ENCODE measurements around the gene IGIP.
A peak's percentile ranks its signal among the peaks of the same experiment; 100 is the strongest.

Gene IGIP

DNA sequence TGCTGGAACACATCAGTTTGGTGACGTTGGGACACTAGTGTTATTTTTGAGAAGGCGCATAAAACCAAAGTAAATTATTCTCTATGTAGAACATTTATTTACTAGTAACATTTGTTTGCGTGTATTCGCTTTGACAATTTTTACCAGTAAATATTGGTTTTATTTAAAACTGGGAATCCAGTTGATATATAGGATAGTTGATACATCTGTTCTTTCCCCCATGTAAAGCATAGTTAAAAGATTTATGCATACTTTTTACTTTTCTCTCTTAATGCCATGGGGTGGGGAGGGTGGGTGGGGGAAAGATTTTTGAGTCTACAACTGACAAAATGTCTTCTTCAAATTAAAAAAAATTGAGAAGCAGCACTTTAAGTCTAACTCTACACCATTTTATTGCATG is at the start of gene IGIP:
Gene IGIP (plus strand): TSS at position 301 of the 400 bp plus-strand sequence. CDS start 2,540 bp downstream, outside the sequence.
- no peak for DNase-seq

DNA sequence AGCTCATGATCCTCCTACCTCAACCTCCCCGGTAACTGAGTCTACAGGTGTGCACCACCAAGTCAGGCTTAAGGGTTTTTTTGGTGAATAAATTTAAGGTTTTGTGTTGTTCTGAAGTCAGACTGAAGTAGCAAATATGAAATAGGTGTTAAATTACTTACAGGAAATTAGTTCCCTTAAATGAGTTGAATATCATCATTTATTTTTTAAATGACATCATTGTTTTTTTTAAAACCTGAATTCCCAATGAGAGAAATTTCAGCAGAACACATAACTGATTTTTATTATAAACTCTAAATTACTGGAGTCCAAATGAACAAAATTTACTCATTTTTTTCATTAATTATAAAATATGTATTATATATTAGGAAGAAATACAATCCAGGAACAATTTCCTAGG is 49.6 kb upstream of the IGIP start:
- no peak for DNase-seq

DNA sequence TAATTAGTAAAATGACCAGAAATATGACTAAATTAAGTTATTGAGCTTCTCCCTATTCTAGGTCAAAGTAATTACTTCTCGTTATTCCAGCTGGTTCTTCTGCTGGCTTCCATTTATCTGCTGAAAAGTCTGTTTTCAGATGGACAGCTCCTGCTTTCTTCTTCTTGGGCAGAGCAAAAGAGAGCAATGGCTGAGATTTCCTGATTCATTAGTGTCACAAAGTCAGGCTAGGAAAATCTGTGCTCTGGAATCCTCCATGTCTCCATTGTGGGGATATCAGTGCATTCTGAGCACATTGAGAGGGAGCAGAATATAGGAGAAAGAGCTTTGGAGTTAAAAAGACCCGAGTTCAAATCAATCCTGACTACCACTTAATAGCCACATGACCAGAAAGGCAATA is 48.9 kb upstream of the IGIP start:
- DNase-seq: no peak

- no peak for DNase-seq
Measured at GRCh38 chr5:140083120-140083519, 42.6 kb upstream of the IGIP start.

GRCh38 chr5:140083650-140084049 is 42.1 kb upstream of the IGIP start:
- DNase-seq: no peak

GRCh38 chr5:140084541-140084940 is 41.2 kb upstream of the IGIP start:
- DNase-seq: no peak

- no peak for DNase-seq
Measured at GRCh38 chr5:140090251-140090650, 35.5 kb upstream of the IGIP start.

- no peak for DNase-seq
Measured at GRCh38 chr5:140093179-140093578, 32.6 kb upstream of the IGIP start.

- no peak for DNase-seq
Measured at GRCh38 chr5:140093866-140094265, 31.9 kb upstream of the IGIP start.

DNA sequence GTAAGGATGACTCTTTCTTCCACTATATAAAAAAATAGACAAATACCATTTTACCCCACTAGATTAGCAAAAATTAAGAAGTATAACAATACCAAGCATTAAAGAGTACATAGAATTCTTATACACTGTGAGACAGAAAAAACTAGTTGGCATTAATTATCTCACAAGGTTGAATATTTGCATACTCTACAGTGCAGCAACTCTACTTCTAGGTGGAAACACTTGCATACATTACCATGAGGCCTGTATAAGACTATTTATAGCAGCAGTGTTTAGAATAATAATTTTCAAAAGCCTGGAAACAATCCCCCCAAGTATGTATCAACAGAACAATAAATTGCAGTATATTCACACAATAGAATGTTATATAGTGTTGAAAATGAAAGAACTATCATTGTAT is 30.8 kb upstream of the IGIP start:
- DNase-seq: no peak

GRCh38 chr5:140101179-140101578 is 24.6 kb upstream of the IGIP start:
- no peak for DNase-seq

DNA sequence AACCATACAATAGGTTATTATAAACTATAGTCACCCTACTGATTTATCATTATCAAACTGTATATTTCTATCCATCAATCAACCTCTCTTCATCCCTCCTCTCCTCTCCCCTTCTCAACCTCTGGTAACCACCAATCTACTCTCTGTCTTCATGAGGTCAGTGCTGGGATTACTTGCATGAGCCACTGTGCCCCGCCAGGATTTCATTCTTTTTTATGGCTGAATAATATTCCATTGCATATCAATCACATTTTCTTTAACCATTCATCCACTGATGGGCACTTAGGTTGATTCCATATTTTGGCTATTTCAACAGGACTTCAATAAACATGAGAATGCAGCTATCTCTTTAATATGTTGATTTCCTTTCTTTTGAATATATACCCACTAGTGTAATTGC is 22.6 kb upstream of the IGIP start:
- DNase-seq: no peak

DNA sequence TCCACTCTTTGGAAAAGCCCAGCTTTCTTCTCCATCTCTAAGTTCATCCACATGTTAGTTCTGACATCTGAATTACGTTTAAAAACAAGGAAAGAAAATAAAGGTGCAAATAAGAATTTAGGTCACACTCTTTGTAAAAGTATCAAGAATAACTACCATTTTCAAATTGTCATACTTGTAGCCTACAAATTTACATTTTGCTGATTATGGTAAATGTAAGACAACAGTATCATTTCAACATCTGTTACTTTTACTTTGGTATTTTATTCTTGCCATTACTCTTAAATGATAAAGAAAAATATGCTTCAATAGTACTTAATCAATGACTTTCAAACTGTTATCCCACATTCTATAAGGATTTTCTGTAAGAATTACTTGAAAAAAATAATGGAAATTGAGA is 21.6 kb upstream of the IGIP start:
- no peak for DNase-seq

GRCh38 chr5:140106101-140106500 is 19.6 kb upstream of the IGIP start:
- DNase-seq: no peak

- DNase-seq: no peak
Measured at GRCh38 chr5:140106805-140107311, 18.9 kb upstream of the IGIP start.

DNA sequence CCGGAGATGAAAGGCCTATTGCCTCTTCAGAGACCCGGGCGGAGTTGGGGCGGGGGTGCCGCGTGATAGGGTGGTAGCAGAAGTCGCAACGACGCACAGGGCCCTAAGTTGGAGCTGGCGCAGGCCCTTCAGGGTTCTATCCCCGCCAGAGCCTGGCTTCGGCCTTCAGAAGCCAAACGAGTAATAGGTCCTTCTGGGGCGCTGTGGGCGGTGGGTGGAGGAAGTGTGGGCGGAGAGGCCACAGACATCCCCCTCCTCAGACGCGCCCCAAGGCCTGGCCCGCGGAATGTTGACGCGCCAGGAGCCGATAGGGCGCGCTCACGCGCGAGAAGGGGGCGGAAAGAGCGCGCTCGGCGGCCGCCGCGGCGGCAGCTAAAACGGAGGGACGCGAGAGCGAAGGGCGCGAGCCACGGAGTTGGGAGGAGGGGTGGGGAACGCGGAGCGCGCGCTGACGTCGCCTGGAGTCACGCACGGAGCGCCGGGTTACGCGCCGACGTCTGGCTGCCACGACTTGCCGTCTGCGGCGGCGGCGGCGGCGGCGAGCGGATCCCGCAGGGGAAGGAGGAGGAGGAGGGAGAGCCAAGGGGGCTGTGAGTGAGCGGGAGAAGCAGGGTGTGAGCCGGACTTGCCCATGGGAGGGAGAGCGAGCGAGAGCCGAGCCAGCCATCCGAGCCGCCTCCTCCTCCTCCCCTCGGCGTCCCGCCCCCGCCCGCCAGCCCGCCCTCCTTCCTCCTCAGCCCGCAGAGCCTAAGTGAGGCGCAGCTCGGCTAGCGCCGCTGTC is 18.2 kb upstream of the IGIP start:
- DNase-seq: peak; percentile 78 to 91 (median 84)

GRCh38 chr5:140108093-140109017 is 17.4 kb upstream of the IGIP start:
- no peak for DNase-seq

DNA sequence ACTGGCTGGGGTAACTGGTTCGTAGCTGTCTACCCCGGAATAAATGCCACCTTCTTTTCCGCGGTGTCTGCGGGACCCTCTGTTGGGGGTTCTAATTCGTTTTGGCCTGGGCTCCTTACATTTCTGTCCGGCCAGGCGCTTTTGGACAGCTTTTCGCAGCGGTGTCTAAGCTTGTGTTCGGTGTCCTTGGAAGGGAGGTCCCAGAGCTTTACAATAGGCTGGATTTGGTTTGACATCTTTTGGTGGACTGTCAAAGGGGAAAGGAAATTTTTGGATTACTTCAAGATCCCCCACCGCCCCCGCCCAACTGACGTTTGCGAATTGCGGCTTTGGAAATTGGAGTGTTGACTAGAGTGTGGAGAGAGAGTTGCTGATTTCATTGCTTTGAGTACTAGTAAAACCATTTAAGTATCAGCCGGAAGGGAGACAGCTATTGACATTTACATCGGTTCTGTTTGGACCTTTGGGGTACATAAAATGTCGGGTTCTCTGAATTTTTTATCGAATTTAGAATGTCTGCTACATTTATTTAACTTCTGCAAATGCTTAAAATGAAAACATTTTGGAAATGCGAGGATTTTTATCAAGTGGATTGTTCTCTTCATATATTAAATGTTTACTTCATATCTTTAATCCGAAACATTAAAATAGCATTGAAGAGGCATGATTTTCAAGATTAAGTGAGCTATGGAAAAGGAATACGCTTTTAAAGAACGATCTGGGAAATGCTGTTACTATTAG is 16.5 kb upstream of the IGIP start:
- DNase-seq: no peak

GRCh38 chr5:140109759-140110645 is 15.7 kb upstream of the IGIP start:
- DNase-seq: no peak

GRCh38 chr5:140110646-140110957 is 15.1 kb upstream of the IGIP start:
- DNase-seq: no peak

DNA sequence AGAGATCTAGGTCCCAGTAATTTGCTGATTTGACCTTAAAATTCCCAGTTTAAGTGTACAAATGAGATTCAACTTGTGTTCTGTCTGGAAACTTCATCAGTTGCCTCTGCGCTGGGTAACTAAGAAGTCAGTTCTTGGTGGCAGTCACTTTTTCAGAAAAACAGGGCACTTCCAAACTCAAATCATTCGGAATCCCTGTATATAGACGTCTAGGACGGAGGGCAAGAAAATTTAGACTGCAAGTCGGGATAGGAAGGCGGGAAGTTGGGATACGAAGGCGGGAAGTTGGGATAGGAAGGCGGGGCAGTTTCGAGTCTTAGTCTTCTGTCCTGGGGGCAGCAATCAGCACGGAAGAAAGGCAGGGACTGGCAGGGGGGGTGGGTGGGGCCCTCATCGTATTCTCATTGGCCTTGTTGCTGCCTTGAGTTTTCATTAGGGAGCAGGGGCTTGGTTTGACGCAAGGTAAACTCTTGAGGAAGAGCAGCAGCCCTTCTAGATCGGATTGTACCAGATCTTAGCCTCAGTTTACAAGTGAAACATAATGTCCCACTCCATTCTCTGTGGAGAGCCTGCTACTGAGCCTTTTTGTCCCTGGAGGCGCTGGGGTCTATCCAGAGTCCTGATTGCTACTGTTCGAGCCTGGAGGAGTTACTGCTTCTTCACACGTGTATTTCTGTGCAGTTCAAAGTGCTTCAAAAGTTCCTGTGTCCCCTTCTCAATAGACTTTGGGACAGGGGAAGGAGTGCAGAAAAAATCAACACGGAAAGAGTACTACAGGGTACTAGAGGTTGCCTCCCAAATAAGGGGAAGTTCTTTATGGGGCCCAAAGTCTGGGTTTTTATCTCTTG is 14.5 kb upstream of the IGIP start:
- DNase-seq: no peak
